ENCODE measurements around the gene ZNHIT1. TPM values are rescaled to one million over a fixed set of nuclear protein-coding genes. Genes with fewer than 3 reads are reported as not detected.
A peak's percentile ranks its signal among the peaks of the same experiment; 100 is the strongest.
"Not testable (repeated sequence)": the region's sequence is repeated elsewhere in the genome, so short reads cannot be mapped to it uniquely, and the experiment has no call there.

The ZNHIT1 gene
- total RNA-seq, 6 donors from 2014 or later = 46.1 to 74.3 (median 68.5) TPM

- 27 to 66% methylated on average over 21 to 25 of the region's 32 CpGs for WGBS, 2 donors
- Histone ChIP-seq H3K9me3 (no peaks in the 10 kb centered on the region), H3K27me3 (no peaks in the 10 kb centered on the region), H3K27ac (peak overlapping the region; percentile 91 to 98 (median 95)), H3K4me1 (peaks cover 30 to 44% (median 43%) of the 10 kb centered on the region in 4 donors), H3K36me3 (peaks cover 0 to 32% (median 20%) of the 10 kb centered on the region in 4 donors), H3K4me3 (peak overlapping the region; percentile 79 to 90 (median 85))
- TF ChIP-seq POLR2A (IDR thresholded peaks at IDR 0.05) (peak in 1 of 4 donors; percentile 46), CTCF (IDR thresholded peaks at IDR 0.05) (no peak), EP300 (IDR thresholded peaks at IDR 0.05) (no peak), POLR2AphosphoS5 (IDR thresholded peaks at IDR 0.05) (no peak)
- DNase-seq (no peak), ATAC-seq (ENCODE audit: low FRiP score in 2 of 2) (no peak)
These were observed 27.2 kb downstream of the ZNHIT1 start for GRCh38 chr7:101245147-101245668.

GRCh38 chr7:101248276-101248675 lies 30.3 kb downstream of the ZNHIT1 start:
- H3K9me3 ChIP-seq = no peaks in the 10 kb centered on the region
- WGBS, 2 donors = 95 to 98% methylated on average over 5 of the region's 5 CpGs
- no peak overlapping the region for H3K4me3 ChIP-seq
- H3K27ac ChIP-seq = no peak overlapping the region
- peaks cover 31 to 47% (median 38%) of the 10 kb centered on the region in 4 donors for H3K4me1 ChIP-seq
- DNase-seq = no peak
- peaks cover 0 to 21% (median 13%) of the 10 kb centered on the region in 4 donors for H3K36me3 ChIP-seq
- ATAC-seq (ENCODE audit: low FRiP score in 2 of 2) = no peak
- no peaks in the 10 kb centered on the region for H3K27me3 ChIP-seq
- TF ChIP-seq POLR2AphosphoS5 (IDR thresholded peaks at IDR 0.05) = no peak

- peaks cover 20 to 34% (median 28%) of the 10 kb centered on the region in 4 donors for H3K4me1 ChIP-seq
- H3K27ac ChIP-seq = no peak overlapping the region
- ATAC-seq (ENCODE audit: low FRiP score in 2 of 2) (no peak), DNase-seq (no peak)
- no peaks in the 10 kb centered on the region for H3K9me3 ChIP-seq
- no peak overlapping the region for H3K4me3 ChIP-seq
- TF ChIP-seq POLR2AphosphoS5 (IDR thresholded peaks at IDR 0.05) (no peak), CTCF (IDR thresholded peaks at IDR 0.05) (no peak), POLR2A (IDR thresholded peaks at IDR 0.05) (no peak), EP300 (IDR thresholded peaks at IDR 0.05) (no peak)
- H3K27me3 ChIP-seq = no peaks in the 10 kb centered on the region
- WGBS, 2 donors = 86 to 87% methylated on average over 3 of the region's 3 CpGs
- peaks cover 0 to 21% (median 13%) of the 10 kb centered on the region in 4 donors for H3K36me3 ChIP-seq
These were observed 32.4 kb downstream of the ZNHIT1 start for GRCh38 chr7:101250324-101250723.

GRCh38 chr7:101251871-101252659 lies 34.1 kb downstream of the ZNHIT1 start:
- peak in 3 of 4 donors; percentile 29 to 71 (median 53) for TF ChIP-seq POLR2A (IDR thresholded peaks at IDR 0.05)
- no peak for TF ChIP-seq EP300 (IDR thresholded peaks at IDR 0.05)
- peak; percentile 73 to 78 for TF ChIP-seq POLR2AphosphoS5 (IDR thresholded peaks at IDR 0.05)
- TF ChIP-seq CTCF (IDR thresholded peaks at IDR 0.05) = no peak
- peak; percentile 99 for DNase-seq
- peaks cover 0 to 17% (median 13%) of the 10 kb centered on the region in 4 donors for H3K36me3 ChIP-seq
- ATAC-seq (ENCODE audit: low FRiP score in 2 of 2) = peak; percentile 100
- H3K4me3 ChIP-seq = peak overlapping the region; percentile 64 to 98 (median 80)
- peaks cover 12 to 25% (median 23%) of the 10 kb centered on the region in 4 donors for H3K4me1 ChIP-seq
- 0 to 1% methylated on average over 38 to 55 of the region's 55 CpGs for WGBS, 2 donors
- H3K27me3 ChIP-seq = no peaks in the 10 kb centered on the region
- H3K9me3 ChIP-seq = no peaks in the 10 kb centered on the region
- peak overlapping the region; percentile 75 to 87 (median 80) for H3K27ac ChIP-seq

GRCh38 chr7:101253199-101253598 lies 35.2 kb downstream of the ZNHIT1 start:
- Histone ChIP-seq H3K36me3 (peaks cover 0 to 11% (median 10%) of the 10 kb centered on the region in 4 donors), H3K4me1 (peaks cover 12 to 25% (median 23%) of the 10 kb centered on the region in 4 donors)
- ATAC-seq (ENCODE audit: low FRiP score in 2 of 2); DNase-seq; H3K4me3 ChIP-seq; H3K9me3 ChIP-seq; H3K27me3 ChIP-seq; H3K27ac ChIP-seq: not testable (repeated sequence)
- WGBS, 2 donors = 87 to 88% methylated on average over 5 of the region's 5 CpGs
